ENCODE measurements around the gene ELAC2.
"Not testable (repeated sequence)": the region's sequence is repeated elsewhere in the genome, so short reads cannot be mapped to it uniquely, and the experiment has no call there.

Gene ELAC2

GRCh38 chr17:12987120-12987519 lies 30.7 kb downstream of the ELAC2 start:
- no peak for DNase-seq

- DNase-seq = no peak
These were observed 32.2 kb downstream of the ELAC2 start for GRCh38 chr17:12985431-12986293.

- no peak for DNase-seq
These were observed 33.6 kb downstream of the ELAC2 start for GRCh38 chr17:12983991-12984884.

GRCh38 chr17:12982224-12982623 lies 35.6 kb downstream of the ELAC2 start:
- no peak for DNase-seq

GRCh38 chr17:12979826-12980500 lies 37.9 kb downstream of the ELAC2 start:
- DNase-seq = no peak

GRCh38 chr17:12979246-12979645 lies 38.6 kb downstream of the ELAC2 start:
- DNase-seq = no peak

- DNase-seq = not testable (repeated sequence)
These were observed 39.0 kb downstream of the ELAC2 start for GRCh38 chr17:12978787-12979186.

GRCh38 chr17:12977008-12977751 lies 40.6 kb downstream of the ELAC2 start:
- no peak for DNase-seq

GRCh38 chr17:12974005-12974531 lies 43.8 kb downstream of the ELAC2 start:
- DNase-seq = no peak

- DNase-seq = no peak
These were observed 44.3 kb downstream of the ELAC2 start for GRCh38 chr17:12973496-12974004.

GRCh38 chr17:12967962-12968361 lies 49.9 kb downstream of the ELAC2 start:
- no peak for DNase-seq

GRCh38 chr17:12966413-12966812 lies 51.4 kb downstream of the ELAC2 start:
- DNase-seq = no peak

GRCh38 chr17:12965988-12966387 lies 51.8 kb downstream of the ELAC2 start:
- no peak for DNase-seq

- no peak for DNase-seq
These were observed 53.0 kb downstream of the ELAC2 start for GRCh38 chr17:12964840-12965239.

GRCh38 chr17:12964162-12964561 lies 53.7 kb downstream of the ELAC2 start:
- DNase-seq = no peak

GRCh38 chr17:12963505-12963904 lies 54.3 kb downstream of the ELAC2 start:
- DNase-seq = no peak

GRCh38 chr17:12961655-12962054 lies 56.2 kb downstream of the ELAC2 start:
- no peak for DNase-seq

- DNase-seq = no peak
These were observed 58.4 kb downstream of the ELAC2 start for GRCh38 chr17:12959441-12959840.

- no peak for DNase-seq
These were observed 59.0 kb downstream of the ELAC2 start for GRCh38 chr17:12958786-12959185.

- no peak for DNase-seq
These were observed 62.3 kb downstream of the ELAC2 start for GRCh38 chr17:12955521-12955920.

- DNase-seq = no peak
These were observed 64.7 kb downstream of the ELAC2 start for GRCh38 chr17:12953156-12953555.

GRCh38 chr17:12952012-12952411 lies 65.8 kb downstream of the ELAC2 start:
- DNase-seq = no peak

Data from DMS53 (cell line).